HepG2 (cell line): Measurements from ENCODE around the gene RPL18. TPM values are rescaled to one million over a fixed set of nuclear protein-coding genes. Genes with fewer than 3 reads are reported as not detected.

Experiments
- ATAC-seq: fragments of 200-7000 bp; cut with Tn5 transposase; 3 replicates; pipeline ENCODE4 v1.9.1; 2020; ENCODE audit warnings: mild to moderate bottlenecking, moderate library complexity
- BruUV-seq: library from RNA; stranded (reverse); fragments of 400-500 nt; replicated peaks from 2 replicates; lab custom pipeline; 2021; lab: Mats Ljungman, UMichigan
- CTCF ChIA-PET: fragments of 300-600 bp; formaldehyde crosslinking; extraction: SDS; loops from one replicate; lab custom pipeline; 2021; ENCODE audit warnings: low total read pairs, inconsistent platforms, low intra/inter-chr PET ratio; lab: Yijun Ruan, JAX
- POLR2A ChIA-PET: fragments of 350-600 bp; sonication (Branson Sonifier 250); formaldehyde crosslinking; loops from one replicate; lab custom pipeline; 2020; ENCODE audit warnings: antibody characterized with exemption, inconsistent platforms; lab: Yijun Ruan, JAX
- DNase-seq: peaks from one replicate; pipeline ENCODE4 v3.0.0-alpha.2; 2015; ENCODE audit warnings: low spot score
- FAIRE-seq: peaks from 3 replicates; lab custom pipeline; 2011; peaks lifted over from hg19 to GRCh38; lab: Jason Lieb, UNC
- H2AFZ ChIP-seq: one replicate; pipeline ENCODE4 v1.6.1; 2011; ENCODE audit warnings: low read length, inconsistent platforms
- H3K27ac ChIP-seq: fragments of 300-600 bp; 3 replicates; pipeline ENCODE4 v1.8.0; 2011; ENCODE audit warnings: mixed run types, mild to moderate bottlenecking, mixed read lengths, low read length, inconsistent platforms; ENCODE audit not compliant: insufficient read depth; ENCODE audit errors: extremely low read length
- H3K27me3 ChIP-seq, 2 experiments: fragments of 200-600 bp in 1 of 2; 2 replicates in 1 of 2; 3 replicates in 1 of 2; pipeline versions ENCODE4 v1.6.0 to v1.8.0; 2011; ENCODE audit warnings: low read length in 2 of 2, mild to moderate bottlenecking in 2 of 2, moderate library complexity in 2 of 2, inconsistent platforms in 1 of 2; ENCODE audit not compliant: insufficient read depth in 2 of 2, control insufficient read depth in 1 of 2
- H3K36me3 ChIP-seq, 2 experiments: fragments of 200-600 bp in 1 of 2; replicated peaks in 1 of 2; 2 replicates in 1 of 2; 3 replicates in 1 of 2; pipeline versions ENCODE4 v1.5.1 to v1.8.0; 2011; ENCODE audit warnings: low read length in 2 of 2, inconsistent platforms in 1 of 2; ENCODE audit not compliant: insufficient read depth in 2 of 2, control insufficient read depth in 1 of 2
- H3K4me1 ChIP-seq: 2 replicates; pipeline ENCODE4 v1.5.1; 2012; ENCODE audit warnings: low read length, inconsistent platforms; ENCODE audit not compliant: insufficient read depth
- H3K4me2 ChIP-seq: 2 replicates; pipeline ENCODE4 v1.6.0; 2011; ENCODE audit warnings: low read depth, low read length, inconsistent platforms
- H3K4me3 ChIP-seq, 3 experiments: fragments of 200-600 bp in 1 of 3; sonication (generic), shearing (Covaris generic) in 1 of 3; replicated peaks in 1 of 3; 2 replicates each; pipeline ENCODE4 v1.5.1; 2011 to 2016; ENCODE audit warnings: low read length in 3 of 3, inconsistent platforms in 2 of 3, low read depth in 2 of 3, mild to moderate bottlenecking in 2 of 3, control low read depth in 1 of 3, mixed read lengths in 1 of 3; ENCODE audit not compliant: insufficient read depth in 1 of 3
- H3K79me2 ChIP-seq: one replicate; pipeline ENCODE4 v1.6.1; 2011; ENCODE audit warnings: low read length, inconsistent platforms; ENCODE audit not compliant: insufficient read depth
- H3K9ac ChIP-seq: 2 replicates; pipeline ENCODE4 v1.6.0; 2011; ENCODE audit warnings: mild to moderate bottlenecking, low read depth, low read length, inconsistent platforms; ENCODE audit not compliant: insufficient read depth
- H3K9me3 ChIP-seq: 2 replicates; pipeline ENCODE4 v1.5.1; 2012; ENCODE audit warnings: mild to moderate bottlenecking, low read length
- H4K20me1 ChIP-seq: 2 replicates; pipeline ENCODE4 v1.6.0; 2011; ENCODE audit warnings: inconsistent platforms, mild to moderate bottlenecking, low read length, moderate library complexity; ENCODE audit not compliant: insufficient read depth
- CBFB ChIP-seq: sonication (generic); formaldehyde crosslinking; IDR thresholded peaks from 2 replicates; pipeline ENCODE4 v1.4.0; 2020; ENCODE audit warnings: missing genetic modification reagents
- CCAR2 ChIP-seq: fragments of 200-400 bp; formaldehyde crosslinking; optimal IDR thresholded peaks from 2 replicates; pipeline ENCODE3; 2018; ENCODE audit warnings: low read depth, mild to moderate bottlenecking, low read length, moderate library complexity
- FOXO1 ChIP-seq: sonication (generic); formaldehyde crosslinking; IDR thresholded peaks from 2 replicates; pipeline ENCODE4 v1.4.0; 2020; ENCODE audit warnings: missing genetic modification reagents
- NCOA2 ChIP-seq: sonication (generic); formaldehyde crosslinking; IDR thresholded peaks from 2 replicates; pipeline ENCODE4 v1.8.0; 2022; ENCODE audit warnings: inconsistent platforms
- XBP1 ChIP-seq: sonication (generic); formaldehyde crosslinking; IDR thresholded peaks from 2 replicates; pipeline ENCODE4 v1.5.0; 2020; ENCODE audit warnings: missing genetic modification reagents
- ZNF552 ChIP-seq: sonication (generic); formaldehyde crosslinking; IDR thresholded peaks from 2 replicates; pipeline ENCODE4 v1.9.0; 2022; ENCODE audit warnings: missing genetic modification reagents, mild to moderate bottlenecking, borderline replicate concordance
- WGBS: methylation state at CpG from one replicate; pipeline ENCODE4 v1.1.6; 2017; ENCODE audit warnings: low lambda C conversion rate; 5-methylcytosine and 5-hydroxymethylcytosine counted together
- in situ Hi-C: cut with HindIII; loops from 2 replicates; pipeline ENCODE4 v1.10.0; 2017; ENCODE audit warnings: low pct_unique_long_range_greater_than_20kb; ENCODE audit not compliant: extremely low pct_ligation_motif_present
- intact Hi-C: fragments of 100-400 bp; cut with micrococcal nuclease; formaldehyde crosslinking; loops from one replicate; pipeline ENCODE4 v1.10.0; 2022; ENCODE audit not compliant: unreplicated experiment
- polyA plus RNA-seq, 8 experiments: library from polyadenylated mRNA; depleted of rRNA in 3 of 8; stranded (reverse) in 7 of 8; unstranded in 1 of 8; fragments of >200 nt; fragmentation: Illumina TruSeq in 4 of 8; extraction: Trizol in 4 of 8; gene quantifications; 2 replicates each; pipeline versions ENCODE4 v1.2.1 to v1.2.3, GENCODE V29; 2011 to 2016; ENCODE audit warnings: low read depth in 4 of 8, missing spikeins in 1 of 8, mixed read lengths in 1 of 8; ENCODE audit not compliant: insufficient read depth in 1 of 8
- total RNA-seq, 5 experiments: library from RNA; depleted of rRNA; stranded (reverse); fragments of >200 nt; fragmentation: Illumina TruSeq; extraction: Trizol; gene quantifications; 2 replicates each; pipeline ENCODE4 v1.2.3, GENCODE V29; 2016; ENCODE audit warnings: low read depth in 1 of 5
- TF ChIP-seq, protein P1 (sequence below): sonication (generic); formaldehyde crosslinking; IDR thresholded peaks from 2 replicates; pipeline ENCODE4 v1.4.0; 2020; ENCODE audit warnings: missing genetic modification reagents
- TF ChIP-seq, protein P2 (sequence below): sonication (generic); formaldehyde crosslinking; IDR thresholded peaks from 2 replicates; pipeline ENCODE4 v1.8.0; 2022; ENCODE audit warnings: missing genetic modification reagents, mild to moderate bottlenecking, moderate library complexity, borderline replicate concordance
- TF ChIP-seq, protein P3 (sequence below): sonication (generic); formaldehyde crosslinking; IDR thresholded peaks from 2 replicates; pipeline ENCODE4 v1.5.1; 2020; ENCODE audit warnings: mild to moderate bottlenecking, missing genetic modification reagents
- TF ChIP-seq, protein P4 (sequence below): sonication (generic); formaldehyde crosslinking; IDR thresholded peaks from 2 replicates; pipeline ENCODE4 v1.4.0; 2020; ENCODE audit warnings: missing genetic modification reagents

The RPL18 gene
- total and polyA plus RNA-seq, 2 of the 13 experiments (the other 11 are each of a cell fraction or from before 2014, with no cell fraction given), result 1,485 to 1,639 TPM

DNA sequence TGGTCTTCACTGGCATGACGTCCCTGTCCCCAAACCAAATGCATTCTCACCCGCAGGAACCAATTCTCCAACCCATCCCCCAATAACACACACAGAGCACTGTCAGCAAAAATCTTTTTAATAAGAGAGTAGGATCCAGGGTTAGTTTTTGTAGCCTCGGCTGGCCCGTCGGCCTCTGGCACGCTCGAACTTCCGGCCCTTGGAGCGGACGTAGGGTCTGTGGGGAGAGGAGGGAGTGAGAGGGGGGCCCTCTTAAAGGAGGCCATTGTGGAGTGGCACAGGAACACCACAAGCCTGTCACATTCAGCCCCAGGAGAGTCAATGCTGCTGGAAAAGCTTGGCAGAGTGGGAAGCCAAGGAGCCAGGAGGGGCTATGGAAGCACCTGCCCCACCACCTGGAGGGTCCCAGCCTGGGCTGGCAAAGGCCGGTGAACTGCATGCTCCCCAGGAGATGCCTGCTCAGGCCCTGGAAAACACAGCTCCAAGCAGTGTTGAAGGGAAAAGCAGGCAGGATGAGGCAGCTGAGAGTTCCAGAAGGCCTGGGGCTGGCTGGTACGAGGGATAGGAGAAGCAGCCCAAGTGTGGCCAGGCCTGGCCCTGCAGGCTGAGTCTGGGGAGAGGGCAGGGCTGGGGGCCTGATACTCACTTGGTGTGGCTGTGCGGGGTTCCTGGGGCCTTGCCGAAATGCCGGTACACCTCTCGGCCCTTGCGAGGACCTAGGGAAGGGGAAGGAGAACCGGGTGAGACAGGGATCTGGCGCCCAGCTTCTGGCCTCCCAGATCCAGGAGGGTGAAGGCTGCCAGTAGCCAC, 3.5 kb downstream of the RPL18 start (continued):
- TF ChIP-seq, protein P1, sequence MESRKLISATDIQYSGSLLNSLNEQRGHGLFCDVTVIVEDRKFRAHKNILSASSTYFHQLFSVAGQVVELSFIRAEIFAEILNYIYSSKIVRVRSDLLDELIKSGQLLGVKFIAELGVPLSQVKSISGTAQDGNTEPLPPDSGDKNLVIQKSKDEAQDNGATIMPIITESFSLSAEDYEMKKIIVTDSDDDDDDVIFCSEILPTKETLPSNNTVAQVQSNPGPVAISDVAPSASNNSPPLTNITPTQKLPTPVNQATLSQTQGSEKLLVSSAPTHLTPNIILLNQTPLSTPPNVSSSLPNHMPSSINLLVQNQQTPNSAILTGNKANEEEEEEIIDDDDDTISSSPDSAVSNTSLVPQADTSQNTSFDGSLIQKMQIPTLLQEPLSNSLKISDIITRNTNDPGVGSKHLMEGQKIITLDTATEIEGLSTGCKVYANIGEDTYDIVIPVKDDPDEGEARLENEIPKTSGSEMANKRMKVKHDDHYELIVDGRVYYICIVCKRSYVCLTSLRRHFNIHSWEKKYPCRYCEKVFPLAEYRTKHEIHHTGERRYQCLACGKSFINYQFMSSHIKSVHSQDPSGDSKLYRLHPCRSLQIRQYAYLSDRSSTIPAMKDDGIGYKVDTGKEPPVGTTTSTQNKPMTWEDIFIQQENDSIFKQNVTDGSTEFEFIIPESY, result no peak

DNA sequence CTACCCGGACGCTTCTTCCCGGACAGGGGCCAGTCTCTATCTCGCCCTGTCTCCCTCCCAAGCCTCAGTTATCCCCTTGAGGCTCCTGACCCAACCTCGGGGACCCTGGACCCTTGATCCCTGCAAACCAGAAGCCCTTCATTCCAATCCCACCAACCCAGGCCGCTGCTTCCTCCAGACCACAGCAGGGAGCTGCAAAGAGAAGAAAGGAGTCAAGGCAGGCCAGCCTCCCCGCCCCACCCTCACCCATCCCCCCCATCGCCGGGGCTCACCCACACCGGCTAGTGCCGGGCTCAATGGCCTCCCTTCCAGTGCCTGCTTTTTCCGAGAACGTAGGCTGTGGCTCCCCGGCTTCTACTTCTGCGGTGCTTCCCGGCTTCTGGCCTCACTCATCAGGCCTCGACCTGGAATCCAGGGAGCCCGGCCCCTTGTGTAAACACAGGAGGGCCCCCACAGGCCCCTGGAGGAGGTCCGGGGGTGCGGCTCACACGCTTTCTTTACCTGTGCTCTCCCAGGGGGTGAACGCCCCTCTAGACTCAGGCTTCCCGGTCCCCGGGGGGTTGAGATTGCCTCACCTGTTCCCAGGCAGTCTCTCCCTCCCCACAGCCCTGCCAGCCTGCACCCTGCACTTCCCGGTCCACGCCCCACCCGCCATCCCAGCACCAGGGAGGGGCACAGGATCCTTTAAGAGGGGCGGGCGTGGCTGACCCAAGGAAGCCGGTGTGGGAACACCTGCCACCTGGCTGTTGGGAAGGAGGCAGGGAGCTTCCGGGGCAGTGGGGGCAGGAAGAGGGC, 4.3 kb downstream of the RPL18 start, which contains the start of gene FAM83E:
FAM83E (minus strand) TSS at position 641 of the 795 bp plus-strand sequence. CDS start 1,704 bp downstream, outside the sequence.
- intact Hi-C loops, result no loop called here
- no peak within 1 kb of the TSS for H3K4me3 ChIP-seq
- TF ChIP-seq XBP1 (CRISPR knock-in tag) (no peak), CBFB (CRISPR knock-in tag) (no peak), ZNF552 (no peak), FOXO1 (no peak), CCAR2 (no peak), NCOA2 (CRISPR knock-in tag) (no peak)
- TF ChIP-seq, protein P2, sequence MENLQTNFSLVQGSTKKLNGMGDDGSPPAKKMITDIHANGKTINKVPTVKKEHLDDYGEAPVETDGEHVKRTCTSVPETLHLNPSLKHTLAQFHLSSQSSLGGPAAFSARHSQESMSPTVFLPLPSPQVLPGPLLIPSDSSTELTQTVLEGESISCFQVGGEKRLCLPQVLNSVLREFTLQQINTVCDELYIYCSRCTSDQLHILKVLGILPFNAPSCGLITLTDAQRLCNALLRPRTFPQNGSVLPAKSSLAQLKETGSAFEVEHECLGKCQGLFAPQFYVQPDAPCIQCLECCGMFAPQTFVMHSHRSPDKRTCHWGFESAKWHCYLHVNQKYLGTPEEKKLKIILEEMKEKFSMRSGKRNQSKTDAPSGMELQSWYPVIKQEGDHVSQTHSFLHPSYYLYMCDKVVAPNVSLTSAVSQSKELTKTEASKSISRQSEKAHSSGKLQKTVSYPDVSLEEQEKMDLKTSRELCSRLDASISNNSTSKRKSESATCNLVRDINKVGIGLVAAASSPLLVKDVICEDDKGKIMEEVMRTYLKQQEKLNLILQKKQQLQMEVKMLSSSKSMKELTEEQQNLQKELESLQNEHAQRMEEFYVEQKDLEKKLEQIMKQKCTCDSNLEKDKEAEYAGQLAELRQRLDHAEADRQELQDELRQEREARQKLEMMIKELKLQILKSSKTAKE (CRISPR knock-in tag), result no peak
- TF ChIP-seq, protein P3, sequence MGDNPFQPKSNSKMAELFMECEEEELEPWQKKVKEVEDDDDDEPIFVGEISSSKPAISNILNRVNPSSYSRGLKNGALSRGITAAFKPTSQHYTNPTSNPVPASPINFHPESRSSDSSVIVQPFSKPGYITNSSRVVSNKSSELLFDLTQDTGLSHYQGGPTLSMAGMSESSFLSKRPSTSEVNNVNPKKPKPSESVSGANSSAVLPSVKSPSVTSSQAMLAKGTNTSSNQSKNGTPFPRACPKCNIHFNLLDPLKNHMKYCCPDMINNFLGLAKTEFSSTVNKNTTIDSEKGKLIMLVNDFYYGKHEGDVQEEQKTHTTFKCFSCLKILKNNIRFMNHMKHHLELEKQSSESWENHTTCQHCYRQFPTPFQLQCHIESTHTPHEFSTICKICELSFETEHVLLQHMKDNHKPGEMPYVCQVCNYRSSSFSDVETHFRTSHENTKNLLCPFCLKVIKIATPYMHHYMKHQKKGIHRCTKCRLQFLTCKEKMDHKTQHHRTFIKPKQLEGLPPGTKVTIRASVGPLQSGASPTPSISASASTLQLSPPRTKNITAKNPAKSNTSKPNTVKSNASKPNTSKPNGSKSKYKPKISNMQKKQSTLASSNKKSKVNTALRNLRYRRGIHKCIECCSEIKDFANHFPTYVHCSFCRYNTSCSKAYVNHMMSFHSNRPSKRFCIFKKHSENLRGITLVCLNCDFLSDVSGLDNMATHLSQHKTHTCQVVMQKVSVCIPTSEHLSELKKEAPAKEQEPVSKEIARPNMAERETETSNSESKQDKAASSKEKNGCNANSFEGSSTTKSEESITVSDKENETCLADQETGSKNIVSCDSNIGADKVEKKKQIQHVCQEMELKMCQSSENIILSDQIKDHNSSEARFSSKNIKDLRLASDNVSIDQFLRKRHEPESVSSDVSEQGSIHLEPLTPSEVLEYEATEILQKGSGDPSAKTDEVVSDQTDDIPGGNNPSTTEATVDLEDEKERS (CRISPR knock-in tag), result no peak
- TF ChIP-seq, protein P4, sequence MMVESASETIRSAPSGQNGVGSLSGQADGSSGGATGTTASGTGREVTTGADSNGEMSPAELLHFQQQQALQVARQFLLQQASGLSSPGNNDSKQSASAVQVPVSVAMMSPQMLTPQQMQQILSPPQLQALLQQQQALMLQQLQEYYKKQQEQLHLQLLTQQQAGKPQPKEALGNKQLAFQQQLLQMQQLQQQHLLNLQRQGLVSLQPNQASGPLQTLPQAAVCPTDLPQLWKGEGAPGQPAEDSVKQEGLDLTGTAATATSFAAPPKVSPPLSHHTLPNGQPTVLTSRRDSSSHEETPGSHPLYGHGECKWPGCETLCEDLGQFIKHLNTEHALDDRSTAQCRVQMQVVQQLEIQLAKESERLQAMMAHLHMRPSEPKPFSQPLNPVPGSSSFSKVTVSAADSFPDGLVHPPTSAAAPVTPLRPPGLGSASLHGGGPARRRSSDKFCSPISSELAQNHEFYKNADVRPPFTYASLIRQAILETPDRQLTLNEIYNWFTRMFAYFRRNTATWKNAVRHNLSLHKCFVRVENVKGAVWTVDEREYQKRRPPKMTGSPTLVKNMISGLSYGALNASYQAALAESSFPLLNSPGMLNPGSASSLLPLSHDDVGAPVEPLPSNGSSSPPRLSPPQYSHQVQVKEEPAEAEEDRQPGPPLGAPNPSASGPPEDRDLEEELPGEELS, result no peak

More for the DNA sequence above, 4.3 kb downstream of the RPL18 start, which contains the start of gene FAM83E:
- Histone ChIP-seq H3K9ac (no peak within 1 kb of the TSS), H3K27me3 (no peaks in the 10 kb centered on the region; a peak in 1 of 5 replicates), H3K36me3 (peaks cover 15 to 28% of the 10 kb centered on the region in 2 experiments), H3K4me2 (no peak within 1 kb of the TSS), H3K4me1 (peaks cover 36% of the 10 kb centered on the region), H3K79me2 (peaks cover 29% of the 10 kb centered on the region), H4K20me1 (peaks cover 38% of the 10 kb centered on the region), H2AFZ (no peak within 1 kb of the TSS), H3K9me3 (no peaks in the 10 kb centered on the region), H3K27ac (peak within 1 kb of the TSS; percentile 26)
- POLR2A ChIA-PET, result interaction anchor here (1.0 to 1.3 kb wide), 3 partner anchors 10 to 26 kb away, joined by 3 read pairs; no protein-coding TSS in a partner anchor
- 70% methylated on average over 21 of the region's 31 CpGs for WGBS
- ATAC-seq (no peak; the same call in 2 of the 3 replicates), FAIRE-seq (no peak), DNase-seq (no peak)
- CTCF ChIA-PET, result no interaction called here
- in situ Hi-C loops, result no loop called here
- BruUV-seq, result no TSS peak
